ENCODE results near the gene ARPC4. TPM values are rescaled to one million over a fixed set of nuclear protein-coding genes. Genes with fewer than 3 reads are reported as not detected.

Gene ARPC4
- total and polyA plus RNA-seq, 7 donors = 75.6 to 240 (median 150) TPM

DNA sequence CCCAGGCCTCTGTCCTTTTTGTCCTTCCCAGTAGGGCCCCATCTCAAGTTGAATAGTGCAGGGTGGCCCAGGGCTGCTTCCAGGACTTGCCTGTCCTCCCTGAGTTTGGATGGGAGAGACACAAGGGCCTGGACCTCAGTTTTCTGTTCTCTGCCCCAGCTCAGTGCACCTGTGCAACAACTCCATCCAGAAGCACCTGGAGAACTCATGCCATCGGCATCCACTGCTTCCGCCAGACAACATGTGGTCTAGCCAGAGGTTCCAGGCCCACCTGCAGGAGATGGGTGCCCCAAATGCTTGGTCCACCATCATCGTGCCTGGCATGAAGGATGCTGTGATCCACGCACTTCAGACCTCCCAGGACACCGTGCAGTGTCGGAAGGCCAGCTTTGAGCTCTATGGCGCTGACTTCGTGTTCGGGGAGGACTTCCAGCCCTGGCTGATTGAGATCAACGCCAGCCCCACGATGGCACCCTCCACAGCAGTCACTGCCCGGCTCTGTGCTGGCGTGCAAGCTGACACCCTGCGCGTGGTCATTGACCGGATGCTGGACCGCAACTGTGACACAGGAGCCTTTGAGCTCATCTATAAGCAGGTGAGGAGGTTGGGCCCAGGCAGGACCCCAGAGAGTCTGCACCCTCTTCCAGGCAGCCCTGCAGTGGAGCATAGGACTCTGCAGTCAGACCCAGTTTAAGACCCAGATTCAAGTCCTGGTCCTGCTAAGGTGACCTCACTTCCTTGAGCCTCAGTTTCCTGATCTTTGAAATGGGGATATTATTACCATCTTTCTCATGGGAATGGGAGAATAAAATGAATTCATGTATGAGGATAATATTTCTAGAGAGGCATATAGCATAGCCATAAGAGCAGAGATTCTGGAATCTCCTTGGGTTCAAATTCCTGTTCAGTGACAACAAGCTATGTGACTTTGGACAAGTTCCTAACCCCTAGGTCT, 36.2 kb downstream of the ARPC4 start:
- TF ChIP-seq, protein P1, sequence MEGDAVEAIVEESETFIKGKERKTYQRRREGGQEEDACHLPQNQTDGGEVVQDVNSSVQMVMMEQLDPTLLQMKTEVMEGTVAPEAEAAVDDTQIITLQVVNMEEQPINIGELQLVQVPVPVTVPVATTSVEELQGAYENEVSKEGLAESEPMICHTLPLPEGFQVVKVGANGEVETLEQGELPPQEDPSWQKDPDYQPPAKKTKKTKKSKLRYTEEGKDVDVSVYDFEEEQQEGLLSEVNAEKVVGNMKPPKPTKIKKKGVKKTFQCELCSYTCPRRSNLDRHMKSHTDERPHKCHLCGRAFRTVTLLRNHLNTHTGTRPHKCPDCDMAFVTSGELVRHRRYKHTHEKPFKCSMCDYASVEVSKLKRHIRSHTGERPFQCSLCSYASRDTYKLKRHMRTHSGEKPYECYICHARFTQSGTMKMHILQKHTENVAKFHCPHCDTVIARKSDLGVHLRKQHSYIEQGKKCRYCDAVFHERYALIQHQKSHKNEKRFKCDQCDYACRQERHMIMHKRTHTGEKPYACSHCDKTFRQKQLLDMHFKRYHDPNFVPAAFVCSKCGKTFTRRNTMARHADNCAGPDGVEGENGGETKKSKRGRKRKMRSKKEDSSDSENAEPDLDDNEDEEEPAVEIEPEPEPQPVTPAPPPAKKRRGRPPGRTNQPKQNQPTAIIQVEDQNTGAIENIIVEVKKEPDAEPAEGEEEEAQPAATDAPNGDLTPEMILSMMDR (IDR thresholded peaks at IDR 0.05) = no peak
- no peak for TF ChIP-seq POLR2A (IDR thresholded peaks at IDR 0.05)
- TF ChIP-seq POLR2AphosphoS5 (IDR thresholded peaks at IDR 0.05) = no peak
- no peak for TF ChIP-seq EP300 (IDR thresholded peaks at IDR 0.05)
- H3K27me3 ChIP-seq = no peaks in the 10 kb centered on the region
- H3K27ac ChIP-seq = no peak overlapping the region
- peak; percentile 49 for DNase-seq
- WGBS, 2 donors = 96% methylated on average over 17 of the region's 17 CpGs
- H3K36me3 ChIP-seq = peaks cover 5 to 64% (median 12%) of the 10 kb centered on the region in 4 donors
- no peaks in the 10 kb centered on the region for H3K4me1 ChIP-seq
- H3K9me3 ChIP-seq = no peaks in the 10 kb centered on the region
- H3K4me3 ChIP-seq = no peak overlapping the region
- intact Hi-C loops (cut with DNase I) = no loop called here

- no peak for DNase-seq
- WGBS, 2 donors = 89 to 97% methylated on average over 3 of the region's 3 CpGs
- no peak overlapping the region for H3K27ac ChIP-seq
- intact Hi-C loops (cut with DNase I) = no loop called here
- H3K4me1 ChIP-seq = no peaks in the 10 kb centered on the region
- no peak overlapping the region for H3K4me3 ChIP-seq
- peaks cover 5 to 85% (median 20%) of the 10 kb centered on the region in 4 donors for H3K36me3 ChIP-seq
- TF ChIP-seq POLR2A (IDR thresholded peaks at IDR 0.05) (no peak), POLR2AphosphoS5 (IDR thresholded peaks at IDR 0.05) (no peak), EP300 (IDR thresholded peaks at IDR 0.05) (no peak)
- TF ChIP-seq, protein P1 (IDR thresholded peaks at IDR 0.05) = no peak
- no peaks in the 10 kb centered on the region for H3K9me3 ChIP-seq
- no peaks in the 10 kb centered on the region for H3K27me3 ChIP-seq
These were observed 38.4 kb downstream of the ARPC4 start for GRCh38 chr3:9831253-9831652.

DNA sequence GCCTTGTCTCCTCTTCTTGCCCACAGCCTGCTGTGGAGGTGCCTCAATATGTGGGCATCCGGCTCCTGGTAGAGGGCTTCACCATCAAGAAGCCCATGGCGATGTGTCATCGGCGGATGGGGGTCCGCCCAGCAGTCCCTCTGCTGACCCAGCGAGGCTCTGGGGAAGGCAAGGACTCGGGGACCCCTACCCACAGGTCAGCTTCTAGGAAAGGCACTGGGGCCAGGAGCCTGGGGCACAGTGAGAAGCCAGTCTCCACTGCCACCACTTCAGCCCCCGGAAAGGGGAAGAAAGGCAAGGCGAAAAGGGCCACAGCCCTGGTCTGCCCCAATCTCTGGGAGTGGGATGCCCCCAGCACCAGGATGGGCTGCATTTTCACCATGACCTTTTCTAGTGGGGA, 40.2 kb downstream of the ARPC4 start:
- H3K27me3 ChIP-seq = no peaks in the 10 kb centered on the region
- no peak overlapping the region for H3K4me3 ChIP-seq
- 94 to 96% methylated on average over 9 of the region's 9 CpGs for WGBS, 2 donors
- H3K27ac ChIP-seq = no peak overlapping the region
- H3K36me3 ChIP-seq = peaks cover 5 to 87% (median 20%) of the 10 kb centered on the region in 4 donors
- intact Hi-C loops (cut with DNase I) = no loop called here
- H3K9me3 ChIP-seq = no peaks in the 10 kb centered on the region
- TF ChIP-seq, protein P1 (IDR thresholded peaks at IDR 0.05) = no peak
- no peak for TF ChIP-seq EP300 (IDR thresholded peaks at IDR 0.05)
- TF ChIP-seq POLR2A (IDR thresholded peaks at IDR 0.05) = no peak
- no peak for TF ChIP-seq POLR2AphosphoS5 (IDR thresholded peaks at IDR 0.05)
- no peak for DNase-seq
- H3K4me1 ChIP-seq = no peaks in the 10 kb centered on the region

DNA sequence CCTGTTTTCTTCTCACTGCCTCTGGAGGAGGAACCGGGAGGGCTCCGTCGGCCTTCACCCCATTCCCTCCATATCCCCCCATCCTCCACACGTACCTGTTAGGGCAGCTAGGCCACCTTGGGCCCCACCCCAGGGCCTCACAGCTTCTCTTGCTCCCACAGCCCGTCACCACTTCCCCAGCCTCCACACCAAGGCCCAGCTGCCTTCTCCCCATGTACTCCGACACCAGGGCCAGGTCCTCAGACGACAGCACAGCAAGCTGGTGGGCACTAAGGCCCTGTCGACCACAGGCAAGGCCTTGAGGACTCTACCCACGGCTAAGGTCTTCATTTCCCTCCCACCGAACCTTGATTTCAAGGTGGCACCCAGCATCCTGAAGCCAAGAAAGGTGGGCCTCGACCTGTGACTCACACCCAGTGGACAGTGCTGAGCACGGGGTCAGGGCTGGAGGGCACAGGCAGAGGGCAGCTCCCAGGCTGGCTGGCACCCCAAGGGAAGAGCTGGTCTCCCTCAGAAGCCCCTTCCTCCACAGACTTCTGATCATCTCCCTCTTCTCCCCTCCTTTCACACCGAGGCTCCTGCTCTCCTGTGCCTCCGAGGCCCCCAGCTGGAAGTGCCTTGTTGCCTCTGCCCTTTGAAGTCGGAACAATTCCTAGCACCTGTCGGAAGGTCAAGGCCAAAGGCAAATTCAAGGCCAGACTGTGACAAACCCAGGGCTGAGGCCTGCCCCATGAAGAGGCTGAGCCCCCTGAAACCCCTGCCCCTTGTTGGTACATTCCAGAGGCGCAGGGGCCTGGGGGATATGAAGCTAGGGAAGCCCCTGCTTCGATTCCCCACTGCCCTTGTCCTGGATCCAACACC, 41.9 kb downstream of the ARPC4 start:
- Histone ChIP-seq H3K27ac (no peak overlapping the region), H3K36me3 (peaks cover 0 to 88% (median 17%) of the 10 kb centered on the region in 4 donors), H3K4me1 (no peaks in the 10 kb centered on the region), H3K9me3 (no peaks in the 10 kb centered on the region), H3K27me3 (no peaks in the 10 kb centered on the region), H3K4me3 (no peak overlapping the region)
- WGBS, 2 donors = 88 to 90% methylated on average over 18 of the region's 18 CpGs
- no peak for DNase-seq
- TF ChIP-seq, protein P1 (IDR thresholded peaks at IDR 0.05) = no peak
- no peak for TF ChIP-seq POLR2AphosphoS5 (IDR thresholded peaks at IDR 0.05)
- intact Hi-C loops (cut with DNase I) = no loop called here
